GM18519 (cell line): ENCODE measurements around the gene LBX1.

Experiments used
- ATAC-seq: cut with Tn5 transposase; IDR thresholded peaks from one replicate; pipeline ENCODE4 v1.9.1; 2021; ENCODE audit warnings: mild to moderate bottlenecking, moderate library complexity; ENCODE audit not compliant: unreplicated experiment, low FRiP score

The LBX1 gene

GRCh38 chr10:101226491-101227428 is 2.5 kb downstream of the LBX1 start:
- ATAC-seq: no peak

- no peak for ATAC-seq
Observed at GRCh38 chr10:101225846-101226421, 3.3 kb downstream of the LBX1 start.

GRCh38 chr10:101224910-101225823 is 4.1 kb downstream of the LBX1 start:
- ATAC-seq: no peak

- no peak for ATAC-seq
Observed at GRCh38 chr10:101224060-101224909, 5.0 kb downstream of the LBX1 start.

GRCh38 chr10:101223274-101224059 is 5.8 kb downstream of the LBX1 start:
- no peak for ATAC-seq

GRCh38 chr10:101222683-101223273 is 6.5 kb downstream of the LBX1 start:
- no peak for ATAC-seq

- ATAC-seq: no peak
Observed at GRCh38 chr10:101221963-101222531, 7.2 kb downstream of the LBX1 start.

- no peak for ATAC-seq
Observed at GRCh38 chr10:101221549-101221948, 7.7 kb downstream of the LBX1 start.

- ATAC-seq: no peak
Observed at GRCh38 chr10:101219946-101220451, 9.3 kb downstream of the LBX1 start.

GRCh38 chr10:101219139-101219945 is 9.9 kb downstream of the LBX1 start:
- ATAC-seq: no peak

- no peak for ATAC-seq
Observed at GRCh38 chr10:101218351-101219138, 10.7 kb downstream of the LBX1 start.

GRCh38 chr10:101217450-101218281 is 11.6 kb downstream of the LBX1 start:
- ATAC-seq: no peak

GRCh38 chr10:101217044-101217425 is 12.2 kb downstream of the LBX1 start:
- no peak for ATAC-seq

GRCh38 chr10:101216207-101217043 is 12.8 kb downstream of the LBX1 start:
- ATAC-seq: no peak
